PC-9 (cell line): ENCODE measurements around the gene ZCCHC10. TPM values are rescaled to one million over a fixed set of nuclear protein-coding genes. Genes with fewer than 3 reads are reported as not detected.
A peak's percentile ranks its signal among the peaks of the same experiment; 100 is the strongest.
"Not testable (repeated sequence)": the region's sequence is repeated elsewhere in the genome, so short reads cannot be mapped to it uniquely, and the experiment has no call there.

Experiments used
- BruUV-seq: library from RNA; stranded (reverse); fragments of 400-500 nt; replicated peaks from 2 replicates; lab custom pipeline; 2021; lab: Mats Ljungman, UMichigan
- CTCF ChIA-PET: fragments of 300-600 bp; sonication (Branson Sonifier 250); formaldehyde crosslinking; loops from one replicate; lab custom pipeline; 2022; ENCODE audit warnings: antibody characterized with exemption; lab: Charles Lee
- POLR2A ChIA-PET: fragments of 300-600 bp; sonication (Branson Sonifier 250); formaldehyde crosslinking; loops from one replicate; lab custom pipeline; 2022; ENCODE audit warnings: antibody characterized with exemption; ENCODE audit not compliant: unreplicated experiment; lab: Charles Lee
- DNase-seq, 2 experiments: peaks; one replicate each; pipeline versions ENCODE4 v3.0.0 to v3.0.0-alpha.2; 2015 to 2022; ENCODE audit warnings: mixed read lengths in 1 of 2
- H2AFZ ChIP-seq: fragments of 200-600 bp; sonication (generic); 2 replicates; pipeline ENCODE4 v1.8.1; 2017; ENCODE audit warnings: antibody characterized with exemption
- H3F3A ChIP-seq: fragments of 200-600 bp; sonication (generic); 2 replicates; pipeline ENCODE4 v1.8.1; 2017; ENCODE audit warnings: antibody characterized with exemption, mild to moderate bottlenecking, low read depth; ENCODE audit not compliant: insufficient read depth
- H3K27ac ChIP-seq: fragments of 200-600 bp; sonication (generic); 2 replicates; pipeline ENCODE4 v1.6.1; 2016; ENCODE audit warnings: mixed run types
- H3K27me3 ChIP-seq: fragments of 200-600 bp; sonication (generic); 2 replicates; pipeline ENCODE4 v1.6.1; 2016; ENCODE audit warnings: low read depth, mixed run types; ENCODE audit not compliant: insufficient read depth
- H3K36me3 ChIP-seq: fragments of 200-600 bp; sonication (generic); 2 replicates; pipeline ENCODE4 v1.6.1; 2016; ENCODE audit warnings: low read depth, mixed run types
- H3K4me1 ChIP-seq: fragments of 200-600 bp; sonication (generic); replicated peaks from 2 replicates; pipeline ENCODE4 v1.6.1; 2016; ENCODE audit warnings: mixed run types; ENCODE audit not compliant: insufficient read depth
- H3K4me2 ChIP-seq: fragments of 200-600 bp; sonication (generic); 2 replicates; pipeline ENCODE4 v1.6.1; 2017; ENCODE audit warnings: mixed run types
- H3K4me3 ChIP-seq: fragments of 200-600 bp; sonication (generic); 2 replicates; pipeline ENCODE4 v1.6.1; 2016; ENCODE audit warnings: mixed run types
- H3K79me2 ChIP-seq: fragments of 200-600 bp; sonication (generic); 2 replicates; pipeline ENCODE4 v1.6.1; 2017; ENCODE audit warnings: low read depth, mixed run types
- H3K9me2 ChIP-seq: fragments of 200-600 bp; sonication (generic); 2 replicates; pipeline ENCODE4 v1.8.1; 2017; ENCODE audit warnings: mild to moderate bottlenecking; ENCODE audit not compliant: insufficient read depth
- H3K9me3 ChIP-seq: fragments of 200-600 bp; sonication (generic); 2 replicates; pipeline ENCODE4 v1.8.1; 2016; ENCODE audit warnings: low read depth; ENCODE audit not compliant: insufficient read depth
- H4K20me1 ChIP-seq: fragments of 200-600 bp; sonication (generic); 2 replicates; pipeline ENCODE4 v1.8.1; 2017; ENCODE audit not compliant: insufficient read depth
- CTCF ChIP-seq: fragments of 200-600 bp; sonication (generic); conservative IDR thresholded peaks from 2 replicates; pipeline ENCODE4 v1.6.1; 2017; ENCODE audit warnings: mixed run types, antibody characterized with exemption, mild to moderate bottlenecking, moderate library complexity
- EZH2 ChIP-seq: fragments of 200-600 bp; sonication (generic); IDR thresholded peaks from 2 replicates; pipeline ENCODE4 v1.8.0; 2017; ENCODE audit warnings: antibody characterized with exemption, low read depth
- intact Hi-C: fragments of 100-400 bp; cut with micrococcal nuclease; formaldehyde crosslinking; loops from one replicate; pipeline ENCODE4 v1.10.0; 2022; ENCODE audit not compliant: unreplicated experiment
- total RNA-seq: library from RNA; stranded (reverse); gene quantifications from 2 replicates; pipeline ENCODE4 v1.2.3, GENCODE V29; 2021

The ZCCHC10 gene
- total RNA-seq, 1 experiment from 2014 or later, result 14.9 TPM

- no peaks in the 10 kb centered on the region for H3K27me3 ChIP-seq
- intact Hi-C loops, result no loop called here
- H3K36me3 ChIP-seq, result no peaks in the 10 kb centered on the region
- H3K79me2 ChIP-seq, result no peaks in the 10 kb centered on the region
- H3K4me2 ChIP-seq, result peak overlapping the region; percentile 38
- H3K4me1 ChIP-seq, result peaks cover 12% of the 10 kb centered on the region
- peaks cover 15% of the 10 kb centered on the region; the same call in 1 of the 2 replicates for H3F3A ChIP-seq
- DNase-seq, result no peak
- POLR2A ChIA-PET, result no interaction called here
- CTCF ChIA-PET, result no interaction called here
- H3K4me3 ChIP-seq, result no peak overlapping the region
- H3K9me3 ChIP-seq, result no peaks in the 10 kb centered on the region
- no peak for TF ChIP-seq CTCF
- H2AFZ ChIP-seq, result no peak overlapping the region
- no peaks in the 10 kb centered on the region for H4K20me1 ChIP-seq
- no peak overlapping the region for H3K27ac ChIP-seq
- BruUV-seq, result no TSS peak
- no peaks in the 10 kb centered on the region for H3K9me2 ChIP-seq
These were observed 46.4 kb downstream of the ZCCHC10 start for GRCh38 chr5:132979976-132980375.

DNA sequence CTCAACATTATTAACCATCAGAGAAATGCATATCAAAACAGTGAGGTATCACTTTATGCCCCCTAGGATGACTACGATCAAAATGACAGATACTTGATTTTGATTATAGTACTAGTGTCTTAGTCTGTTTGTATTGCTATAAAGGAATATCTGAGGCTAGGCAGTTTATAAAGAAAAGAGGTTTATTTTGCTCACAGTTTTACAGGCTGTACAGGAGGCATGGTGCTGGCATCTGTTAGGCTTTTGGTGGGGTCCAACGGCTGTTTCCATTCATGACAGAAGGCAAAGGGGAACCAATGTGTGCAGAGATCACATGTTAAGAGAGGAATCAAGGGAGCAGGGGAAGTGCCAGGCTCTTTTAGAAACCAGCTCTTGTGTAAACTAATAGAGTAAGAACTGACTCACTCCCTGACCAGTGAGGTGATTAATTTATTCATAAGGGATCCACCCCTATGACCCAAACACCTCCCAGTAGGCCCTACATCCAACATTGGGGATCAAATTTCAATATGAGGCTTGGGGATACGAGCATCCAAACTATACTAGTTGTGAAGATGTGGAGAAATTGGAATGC lies 46.9 kb downstream of the ZCCHC10 start:
- peak overlapping the region; percentile 38 for H3K4me2 ChIP-seq
- intact Hi-C loops, result no loop called here
- peak overlapping the region; percentile 40; the same call in 1 of the 2 replicates for H3K27ac ChIP-seq
- no peaks in the 10 kb centered on the region for H3K9me3 ChIP-seq
- TF ChIP-seq CTCF, result no peak
- H4K20me1 ChIP-seq, result no peaks in the 10 kb centered on the region
- peaks cover 15% of the 10 kb centered on the region; the same call in 1 of the 2 replicates for H3F3A ChIP-seq
- H3K9me2 ChIP-seq, result no peaks in the 10 kb centered on the region
- H3K27me3 ChIP-seq, result no peaks in the 10 kb centered on the region
- DNase-seq, result peak in 1 of 2 experiments; percentile 83
- H3K4me1 ChIP-seq, result peaks cover 12% of the 10 kb centered on the region
- POLR2A ChIA-PET, result no interaction called here
- no peaks in the 10 kb centered on the region for H3K79me2 ChIP-seq
- no peak overlapping the region for H3K4me3 ChIP-seq
- no peak overlapping the region for H2AFZ ChIP-seq
- CTCF ChIA-PET, result no interaction called here
- no peaks in the 10 kb centered on the region for H3K36me3 ChIP-seq
- no TSS peak for BruUV-seq

DNA sequence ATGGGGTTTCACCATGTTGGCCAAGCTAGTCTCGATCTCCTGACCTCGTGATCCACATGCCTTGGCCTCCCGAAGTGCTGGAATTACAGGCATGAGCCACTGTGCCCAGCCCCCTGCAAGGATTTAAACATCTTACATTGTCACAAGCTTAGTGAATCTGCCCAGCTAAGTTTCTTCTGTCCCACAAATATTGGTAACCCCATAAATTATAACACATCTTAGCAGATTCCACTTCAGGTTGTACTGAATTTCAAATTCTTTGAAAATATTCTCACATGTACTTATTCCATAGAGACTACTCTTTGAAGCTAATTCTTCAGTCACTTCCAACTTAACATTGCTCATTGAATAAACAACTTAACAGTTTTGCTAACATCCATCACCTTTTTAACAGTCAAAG lies 49.5 kb downstream of the ZCCHC10 start:
- H3K27me3 ChIP-seq, result no peaks in the 10 kb centered on the region
- intact Hi-C loops, result no loop called here
- H3K79me2 ChIP-seq, result no peaks in the 10 kb centered on the region
- no TSS peak for BruUV-seq
- no peak overlapping the region for H3K4me3 ChIP-seq
- H3K36me3 ChIP-seq, result no peaks in the 10 kb centered on the region
- DNase-seq, result no peak
- POLR2A ChIA-PET, result interaction anchor here (0.6 kb wide), 1 partner anchor 16 kb away, joined by 10 read pairs; no protein-coding TSS in a partner anchor
- peaks cover 20% of the 10 kb centered on the region; the same call in 1 of the 2 replicates for H3F3A ChIP-seq
- H3K9me3 ChIP-seq, result no peaks in the 10 kb centered on the region
- CTCF ChIA-PET, result no interaction called here
- no peak overlapping the region for H2AFZ ChIP-seq
- no peak overlapping the region for H3K27ac ChIP-seq
- no peaks in the 10 kb centered on the region for H4K20me1 ChIP-seq
- H3K4me2 ChIP-seq, result no peak overlapping the region
- no peaks in the 10 kb centered on the region for H3K9me2 ChIP-seq
- TF ChIP-seq EZH2, result no peak
- TF ChIP-seq CTCF, result no peak
- H3K4me1 ChIP-seq, result peaks cover 19% of the 10 kb centered on the region

DNA sequence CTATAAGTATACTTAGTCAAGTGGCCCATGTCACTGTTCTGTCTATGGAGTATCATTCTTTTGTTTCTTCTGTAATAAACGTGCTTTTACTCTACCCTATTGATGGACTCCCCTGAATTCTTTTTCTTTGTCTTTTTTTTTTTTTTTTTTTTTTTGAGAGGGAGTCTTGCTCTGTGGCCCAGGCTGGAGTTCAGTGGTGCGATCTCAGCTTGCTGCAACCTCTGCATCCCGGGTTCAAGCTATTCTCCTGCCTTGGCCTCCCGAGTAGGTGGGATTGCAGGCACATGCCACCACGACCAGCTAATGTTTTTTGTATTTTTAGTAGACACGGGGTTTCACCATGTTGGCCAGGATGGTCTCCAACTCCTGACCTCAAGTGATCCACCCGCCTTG lies 53.9 kb downstream of the ZCCHC10 start:
- H3F3A ChIP-seq, H3K9me3 ChIP-seq, DNase-seq, intact Hi-C loops, H3K79me2 ChIP-seq, H3K36me3 ChIP-seq, H3K9me2 ChIP-seq, H3K27me3 ChIP-seq, H3K4me3 ChIP-seq, POLR2A ChIA-PET, H4K20me1 ChIP-seq: not testable (repeated sequence)
- peaks cover 11% of the 10 kb centered on the region for H3K4me1 ChIP-seq
- peak overlapping the region; percentile 59 for H3K4me2 ChIP-seq
- CTCF ChIA-PET, result interaction anchor here (0.7 kb wide), 1 partner anchor 53 kb away, joined by 7 read pairs; no protein-coding TSS in a partner anchor
- TSS peak; percentile 57 for BruUV-seq
- peak overlapping the region; percentile 65; the same call in 1 of the 2 replicates for H2AFZ ChIP-seq
- H3K27ac ChIP-seq, result peak overlapping the region; percentile 34; the same call in 1 of the 2 replicates
